Trophoblast cell (in vitro differentiated cells and primary cell): Measurements from ENCODE around the gene C14orf132.

ENCODE experiments used
- DNase-seq, 2 donors: peaks; one replicate each; pipeline ENCODE4 v3.0.0-alpha.2; 2016
- H2AFZ ChIP-seq: 2 replicates; pipeline ENCODE4 v1.6.1; 2013; ENCODE audit warnings: low read length, moderate library complexity, mild to moderate bottlenecking; ENCODE audit not compliant: insufficient read depth, poor library complexity
- H2AK5ac ChIP-seq: 2 replicates; pipeline ENCODE4 v1.6.1; 2013; ENCODE audit warnings: mild to moderate bottlenecking, low read length
- H2BK120ac ChIP-seq: 2 replicates; pipeline ENCODE4 v1.6.1; 2013; ENCODE audit warnings: low read length, mild to moderate bottlenecking, moderate library complexity; ENCODE audit not compliant: insufficient read depth, poor library complexity
- H2BK12ac ChIP-seq: 2 replicates; pipeline ENCODE4 v1.6.1; 2013; ENCODE audit warnings: mild to moderate bottlenecking, low read length, moderate library complexity
- H2BK5ac ChIP-seq: 2 replicates; pipeline ENCODE4 v1.6.1; 2013; ENCODE audit warnings: low read length, low read depth, moderate library complexity, mild to moderate bottlenecking; ENCODE audit not compliant: poor library complexity
- H3K14ac ChIP-seq: 2 replicates; pipeline ENCODE4 v1.6.1; 2013; ENCODE audit warnings: mild to moderate bottlenecking, low read length
- H3K18ac ChIP-seq: 2 replicates; pipeline ENCODE4 v1.6.1; 2013; ENCODE audit warnings: mild to moderate bottlenecking, low read length
- H3K23ac ChIP-seq: 2 replicates; pipeline ENCODE4 v1.6.1; 2013; ENCODE audit warnings: low read length
- H3K27ac ChIP-seq: 2 replicates; pipeline ENCODE4 v1.5.1; 2013; ENCODE audit warnings: low read depth, mild to moderate bottlenecking, inconsistent platforms, low read length, moderate library complexity
- H3K27me3 ChIP-seq: 2 replicates; pipeline ENCODE4 v1.6.1; 2013; ENCODE audit warnings: inconsistent platforms, mild to moderate bottlenecking, low read length, moderate library complexity; ENCODE audit not compliant: insufficient read depth
- H3K36me3 ChIP-seq, 2 experiments: 1 replicate in 1 of 2; 2 replicates in 1 of 2; pipeline ENCODE4 v1.6.1; 2013; ENCODE audit warnings: low read length in 2 of 2, mild to moderate bottlenecking in 2 of 2, moderate library complexity in 1 of 2; ENCODE audit not compliant: insufficient read depth in 2 of 2, control insufficient read depth in 1 of 2
- H3K4ac ChIP-seq: 2 replicates; pipeline ENCODE4 v1.6.1; 2013; ENCODE audit warnings: low read depth, mild to moderate bottlenecking, low read length, moderate library complexity
- H3K4me1 ChIP-seq, 2 experiments: 1 replicate in 1 of 2; 2 replicates in 1 of 2; pipeline ENCODE4 v1.6.1; 2013; ENCODE audit warnings: low read length in 2 of 2, mild to moderate bottlenecking in 2 of 2, moderate library complexity in 1 of 2; ENCODE audit not compliant: insufficient read depth in 2 of 2, control insufficient read depth in 1 of 2
- H3K4me2 ChIP-seq: 2 replicates; pipeline ENCODE4 v1.6.1; 2013; ENCODE audit warnings: inconsistent platforms, mild to moderate bottlenecking, low read length, moderate library complexity
- H3K4me3 ChIP-seq: 2 replicates; pipeline ENCODE4 v1.5.1; 2013; ENCODE audit warnings: mild to moderate bottlenecking, low read depth, low read length, inconsistent platforms
- H3K79me1 ChIP-seq: one replicate; pipeline ENCODE4 v1.6.1; 2013; ENCODE audit warnings: low read length
- H3K79me2 ChIP-seq: 2 replicates; pipeline ENCODE4 v1.6.1; 2013; ENCODE audit warnings: low read length, mild to moderate bottlenecking; ENCODE audit not compliant: control insufficient read depth, insufficient read depth, poor library complexity
- H3K9ac ChIP-seq: 2 replicates; pipeline ENCODE4 v1.6.1; 2013; ENCODE audit warnings: mild to moderate bottlenecking, low read length
- H3K9me3 ChIP-seq: 2 replicates; pipeline ENCODE4 v1.6.1; 2013; ENCODE audit warnings: low read depth, mild to moderate bottlenecking, control low read depth, inconsistent platforms, low read length; ENCODE audit not compliant: insufficient read depth
- H4K12ac ChIP-seq: 2 replicates; pipeline ENCODE4 v1.6.1; 2013; ENCODE audit warnings: low read depth, mild to moderate bottlenecking, low read length, moderate library complexity
- H4K8ac ChIP-seq: 2 replicates; pipeline ENCODE4 v1.6.1; 2013; ENCODE audit warnings: low read depth, mild to moderate bottlenecking, low read length, moderate library complexity
- H4K91ac ChIP-seq: one replicate; pipeline ENCODE4 v1.6.1; 2013; ENCODE audit warnings: low read depth, mild to moderate bottlenecking, low read length, moderate library complexity
- WGBS: extraction: QIAGEN DNeasy Blood & Tissue Kit; methylation state at CpG from one replicate; pipeline ENCODE4 v1.1.7; 2013; ENCODE audit warnings: missing lambda C conversion rate; ENCODE audit not compliant: insufficient read length, insufficient coverage; ENCODE audit errors: extremely low coverage; 5-methylcytosine and 5-hydroxymethylcytosine counted together

Gene C14orf132

GRCh38 chr14:96091941-96092411, 52.8 kb downstream of the C14orf132 start:
- Histone ChIP-seq H3K36me3 (no peaks in the 10 kb centered on the region), H2BK120ac (no peak overlapping the region), H3K4me3 (no peak overlapping the region), H2BK5ac (no peak overlapping the region), H3K79me2 (no peaks in the 10 kb centered on the region), H4K12ac (no peak overlapping the region), H3K4me1 (peaks cover 5 to 14% of the 10 kb centered on the region in 2 experiments), H2BK12ac (no peak overlapping the region), H3K4me2 (no peak overlapping the region), H3K9ac (no peak overlapping the region), H3K79me1 (peaks cover 7% of the 10 kb centered on the region), H3K14ac (no peak overlapping the region), H2AFZ (no peak overlapping the region), H3K9me3 (no peaks in the 10 kb centered on the region), H2AK5ac (no peak overlapping the region), H3K18ac (no peak overlapping the region), H3K23ac (no peak overlapping the region), H3K27me3 (no peaks in the 10 kb centered on the region), H4K8ac (no peak overlapping the region), H3K4ac (no peak overlapping the region), H4K91ac (no peak overlapping the region), H3K27ac (no peak overlapping the region)
- WGBS = no CpG with 5 or more reads among the region's 13 CpGs
- peak in 1 of 2 donors; percentile 69 for DNase-seq

GRCh38 chr14:96092936-96093335, 53.8 kb downstream of the C14orf132 start:
- Histone ChIP-seq H3K27me3 (no peaks in the 10 kb centered on the region), H3K4me2 (no peak overlapping the region), H2AK5ac (no peak overlapping the region), H3K4ac (no peak overlapping the region), H4K12ac (no peak overlapping the region), H3K4me3 (no peak overlapping the region), H4K91ac (no peak overlapping the region), H3K36me3 (no peaks in the 10 kb centered on the region), H3K18ac (no peak overlapping the region), H3K4me1 (peaks cover 5 to 14% of the 10 kb centered on the region in 2 experiments), H3K23ac (no peak overlapping the region), H3K27ac (no peak overlapping the region), H3K9ac (no peak overlapping the region), H2BK120ac (no peak overlapping the region), H3K14ac (no peak overlapping the region), H2BK12ac (no peak overlapping the region), H3K9me3 (no peaks in the 10 kb centered on the region), H3K79me1 (peaks cover 7% of the 10 kb centered on the region), H3K79me2 (no peaks in the 10 kb centered on the region), H2AFZ (no peak overlapping the region), H2BK5ac (no peak overlapping the region), H4K8ac (no peak overlapping the region)
- DNase-seq = peak in 1 of 2 donors; percentile 41
- WGBS = no CpG with 5 or more reads among the region's 3 CpGs

DNA sequence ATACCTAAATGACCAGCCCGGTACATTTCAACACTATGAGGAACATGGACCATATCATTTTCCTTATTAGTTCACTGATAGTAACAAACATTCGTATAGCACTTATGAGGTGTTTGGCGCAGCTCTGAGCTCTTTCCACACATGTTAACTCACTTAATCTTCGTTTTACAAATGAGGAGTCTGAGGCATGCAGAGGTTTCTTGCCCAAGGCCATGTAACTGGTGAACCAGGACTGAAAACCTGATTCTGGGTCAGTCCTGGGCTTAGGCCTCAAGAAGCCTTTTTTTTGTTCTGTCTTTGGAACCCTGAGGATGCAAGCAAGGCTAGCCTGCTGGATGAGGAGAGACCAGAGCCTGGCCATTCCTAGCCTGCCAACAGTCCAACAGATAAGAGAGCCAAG, 55.0 kb downstream of the C14orf132 start:
- peak; percentile 69 to 86 for DNase-seq
- WGBS = no CpG with 5 or more reads among the region's 4 CpGs

GRCh38 chr14:96094656-96095055, 55.5 kb downstream of the C14orf132 start:
- Histone ChIP-seq H3K23ac (no peak overlapping the region), H3K36me3 (no peaks in the 10 kb centered on the region), H2BK120ac (peak overlapping the region; percentile 26), H4K91ac (peak overlapping the region; percentile 36), H2AFZ (no peak overlapping the region), H3K9ac (no peak overlapping the region), H4K12ac (no peak overlapping the region), H3K4me2 (no peak overlapping the region), H3K4me3 (no peak overlapping the region), H2AK5ac (peak overlapping the region; percentile 18), H3K4me1 (peaks cover 5 to 14% of the 10 kb centered on the region in 2 experiments), H2BK5ac (no peak overlapping the region), H3K9me3 (no peaks in the 10 kb centered on the region), H3K79me1 (peaks cover 7% of the 10 kb centered on the region), H3K14ac (peak overlapping the region; percentile 18), H4K8ac (no peak overlapping the region), H3K27me3 (no peaks in the 10 kb centered on the region), H2BK12ac (no peak overlapping the region), H3K18ac (no peak overlapping the region), H3K27ac (peak overlapping the region; percentile 34), H3K4ac (no peak overlapping the region), H3K79me2 (no peaks in the 10 kb centered on the region)
- no peak for DNase-seq
- no CpG with 5 or more reads among the region's 5 CpGs for WGBS

More for the DNA sequence above, 55.0 kb downstream of the C14orf132 start:
- no peaks in the 10 kb centered on the region for H3K9me3 ChIP-seq
- H4K12ac ChIP-seq = no peak overlapping the region
- H3K9ac ChIP-seq = no peak overlapping the region
- H4K8ac ChIP-seq = no peak overlapping the region
- H3K27me3 ChIP-seq = no peaks in the 10 kb centered on the region
- H3K14ac ChIP-seq = no peak overlapping the region
- no peak overlapping the region for H2AK5ac ChIP-seq
- H2BK120ac ChIP-seq = no peak overlapping the region
- no peak overlapping the region for H3K4ac ChIP-seq
- H3K4me1 ChIP-seq = peaks cover 5 to 14% of the 10 kb centered on the region in 2 experiments
- H2BK5ac ChIP-seq = no peak overlapping the region
- H3K4me3 ChIP-seq = no peak overlapping the region
- no peak overlapping the region for H3K4me2 ChIP-seq
- no peak overlapping the region for H4K91ac ChIP-seq
- no peak overlapping the region for H2AFZ ChIP-seq
- no peak overlapping the region for H3K23ac ChIP-seq
- no peaks in the 10 kb centered on the region for H3K36me3 ChIP-seq
- H3K79me1 ChIP-seq = peaks cover 7% of the 10 kb centered on the region
- H3K18ac ChIP-seq = no peak overlapping the region
- no peak overlapping the region for H2BK12ac ChIP-seq
- no peaks in the 10 kb centered on the region for H3K79me2 ChIP-seq
- H3K27ac ChIP-seq = no peak overlapping the region
